ENCODE data around the gene ELOVL1. TPM values are rescaled to one million over a fixed set of nuclear protein-coding genes. Genes with fewer than 3 reads are reported as not detected.

The ELOVL1 gene
- total and polyA plus RNA-seq, 4 donors: 12.8 to 50.3 (median 35.3) TPM

- Histone ChIP-seq H3K9me3 (ENCODE audit: control insufficient read depth in 4 of 4, low read length in 3 of 4) (no peaks in the 10 kb centered on the region), H3K4me1 (ENCODE audit: control insufficient read depth in 4 of 4, insufficient read depth in 4 of 4, low read length in 3 of 4) (peaks cover 2 to 30% (median 18%) of the 10 kb centered on the region in 4 donors), H3K9ac (ENCODE audit: low read depth in 1 of 2, low read length in 2 of 2) (peak overlapping the region; percentile 7 to 21), H3K27ac (ENCODE audit: low read depth in 1 of 2, low read length in 2 of 2) (no peak overlapping the region), H3K27me3 (ENCODE audit: control insufficient read depth in 4 of 4, insufficient read depth in 4 of 4, low read length in 3 of 4) (no peaks in the 10 kb centered on the region), H3K4me3 (ENCODE audit: low read depth in 1 of 3, low read length in 3 of 3) (peak overlapping the region; percentile 52 to 95 (median 87)), H3K36me3 (ENCODE audit: control insufficient read depth in 4 of 4, insufficient read depth in 3 of 4, low read depth in 1 of 4, low read length in 3 of 4) (peaks cover 9 to 41% (median 33%) of the 10 kb centered on the region in 4 donors)
- DNase-seq (ENCODE audit: low spot score): no peak
- TF ChIP-seq EGR1 (IDR thresholded peaks at IDR 0.05; ENCODE audit: low read depth in 2 of 2) (no peak), HNF4G (IDR thresholded peaks at IDR 0.05) (no peak), SP1 (IDR thresholded peaks at IDR 0.05) (no peak), RXRA (IDR thresholded peaks at IDR 0.05) (no peak), MAX (IDR thresholded peaks at IDR 0.05) (no peak), ZBTB33 (IDR thresholded peaks at IDR 0.05) (no peak)
- 35% methylated on average over 3 of the region's 3 CpGs for WGBS
Observed at GRCh38 chr1:43388613-43389012, 20.8 kb upstream of the ELOVL1 start.

GRCh38 chr1:43387976-43388599, 20.3 kb upstream of the ELOVL1 start:
- H3K36me3 ChIP-seq (ENCODE audit: control insufficient read depth in 4 of 4, insufficient read depth in 3 of 4, low read depth in 1 of 4, low read length in 3 of 4): peaks cover 9 to 44% (median 36%) of the 10 kb centered on the region in 4 donors
- H3K4me3 ChIP-seq (ENCODE audit: low read depth in 1 of 3, low read length in 3 of 3): no peak overlapping the region
- H3K27ac ChIP-seq (ENCODE audit: low read depth in 1 of 2, low read length in 2 of 2): no peak overlapping the region
- no peaks in the 10 kb centered on the region for H3K27me3 ChIP-seq (ENCODE audit: control insufficient read depth in 4 of 4, insufficient read depth in 4 of 4, low read length in 3 of 4)
- 73% methylated on average over 4 of the region's 4 CpGs for WGBS
- H3K4me1 ChIP-seq (ENCODE audit: control insufficient read depth in 4 of 4, insufficient read depth in 4 of 4, low read length in 3 of 4): peaks cover 2 to 31% (median 19%) of the 10 kb centered on the region in 4 donors
- TF ChIP-seq FOXA1 (IDR thresholded peaks at IDR 0.05) (no peak), YY1 (IDR thresholded peaks at IDR 0.05) (no peak), FOXA2 (IDR thresholded peaks at IDR 0.05) (no peak), SP1 (IDR thresholded peaks at IDR 0.05) (no peak), TAF1 (conservative IDR thresholded peaks at IDR 0.05) (no peak), GABPA (IDR thresholded peaks at IDR 0.05 in 1 of 2, conservative IDR thresholded peaks at IDR 0.05 in 1 of 2) (no peak), CTCF (IDR thresholded peaks at IDR 0.05; ENCODE audit: low read depth, low read length, missing input control) (no peak), NR2F2 (IDR thresholded peaks at IDR 0.05) (no peak), MAX (IDR thresholded peaks at IDR 0.05) (no peak), REST (IDR thresholded peaks at IDR 0.05) (no peak), ZBTB33 (IDR thresholded peaks at IDR 0.05) (no peak), JUND (IDR thresholded peaks at IDR 0.05) (no peak), RXRA (IDR thresholded peaks at IDR 0.05) (no peak), HNF4A (conservative IDR thresholded peaks at IDR 0.05) (no peak), HNF4G (IDR thresholded peaks at IDR 0.05) (no peak), EGR1 (IDR thresholded peaks at IDR 0.05; ENCODE audit: low read depth in 2 of 2) (no peak), ATF3 (IDR thresholded peaks at IDR 0.05) (no peak), RAD21 (IDR thresholded peaks at IDR 0.05) (no peak)
- peak overlapping the region in 1 of 2 donors; percentile 7 for H3K9ac ChIP-seq (ENCODE audit: low read depth in 1 of 2, low read length in 2 of 2)
- H3K9me3 ChIP-seq (ENCODE audit: control insufficient read depth in 4 of 4, low read length in 3 of 4): no peaks in the 10 kb centered on the region
- DNase-seq (ENCODE audit: low spot score): no peak
